Anterior cingulate cortex (tissue), 58 donors: ENCODE data around the gene WASF3.
"Not testable (repeated sequence)": the region's sequence is repeated elsewhere in the genome, so short reads cannot be mapped to it uniquely, and the experiment has no call there.

ENCODE experiments used
- DNase-seq, 58 donors: peaks; one replicate each; lab custom pipeline; 2025; lab: John Stamatoyannopoulos, UW

WASF3 gene

GRCh38 chr13:26621731-26622401 is 64.4 kb downstream of the WASF3 start:
- DNase-seq: no peak

GRCh38 chr13:26623125-26623524 is 65.6 kb downstream of the WASF3 start:
- DNase-seq: no peak

GRCh38 chr13:26624572-26624971 is 67.1 kb downstream of the WASF3 start:
- no peak for DNase-seq

GRCh38 chr13:26626271-26626670 is 68.8 kb downstream of the WASF3 start:
- no peak for DNase-seq

- no peak for DNase-seq
Observed at GRCh38 chr13:26628706-26629105, 71.2 kb downstream of the WASF3 start.

- DNase-seq: no peak
Observed at GRCh38 chr13:26629260-26629825, 71.9 kb downstream of the WASF3 start.

- DNase-seq: not testable (repeated sequence)
Observed at GRCh38 chr13:26635634-26636033, 78.2 kb downstream of the WASF3 start.

- not testable (repeated sequence) for DNase-seq
Observed at GRCh38 chr13:26636073-26636472, 78.6 kb downstream of the WASF3 start.

- DNase-seq: no peak
Observed at GRCh38 chr13:26646603-26647002, 89.1 kb downstream of the WASF3 start.

- no peak for DNase-seq
Observed at GRCh38 chr13:26651234-26651633, 93.8 kb downstream of the WASF3 start.

GRCh38 chr13:26653310-26653709 is 95.8 kb downstream of the WASF3 start:
- no peak for DNase-seq

- DNase-seq: no peak
Observed at GRCh38 chr13:26653842-26654241, 96.4 kb downstream of the WASF3 start.

GRCh38 chr13:26656919-26657318 is 99.4 kb downstream of the WASF3 start:
- DNase-seq: peak in 1 of 58 donors; percentile 49

- peak in 7 of 58 donors; percentile 6 to 32 (median 23) for DNase-seq
Observed at GRCh38 chr13:26658448-26659385, 101.2 kb downstream of the WASF3 start.

GRCh38 chr13:26660185-26660584 is 102.7 kb downstream of the WASF3 start:
- peak in 10 of 58 donors; percentile 6 to 39 (median 22) for DNase-seq

- DNase-seq: no peak
Observed at GRCh38 chr13:26660766-26661165, 103.3 kb downstream of the WASF3 start.

- DNase-seq: no peak
Observed at GRCh38 chr13:26663791-26664190, 106.3 kb downstream of the WASF3 start.

GRCh38 chr13:26664286-26664685 is 106.8 kb downstream of the WASF3 start:
- DNase-seq: no peak

GRCh38 chr13:26664876-26665275 is 107.4 kb downstream of the WASF3 start:
- DNase-seq: no peak

GRCh38 chr13:26668357-26669146 is 111.1 kb downstream of the WASF3 start:
- no peak for DNase-seq
